ENCODE measurements around the gene TMEM250.

- TF ChIP-seq EZH2 (IDR thresholded peaks at IDR 0.05; ENCODE audit: borderline replicate concordance, low read length) (no peak), CTCF (IDR thresholded peaks at IDR 0.05; ENCODE audit: low read length) (no peak)
These were observed 6.1 kb downstream of the TMEM250 start for GRCh38 chr9:136112541-136112940.

All from OCI-LY1 (cell line).